ENCODE measurements around the gene ACTRT2. TPM values are rescaled to one million over a fixed set of nuclear protein-coding genes. Genes with fewer than 3 reads are reported as not detected.

Gene ACTRT2
- total and polyA plus RNA-seq, 10 donors = not detected

DNA sequence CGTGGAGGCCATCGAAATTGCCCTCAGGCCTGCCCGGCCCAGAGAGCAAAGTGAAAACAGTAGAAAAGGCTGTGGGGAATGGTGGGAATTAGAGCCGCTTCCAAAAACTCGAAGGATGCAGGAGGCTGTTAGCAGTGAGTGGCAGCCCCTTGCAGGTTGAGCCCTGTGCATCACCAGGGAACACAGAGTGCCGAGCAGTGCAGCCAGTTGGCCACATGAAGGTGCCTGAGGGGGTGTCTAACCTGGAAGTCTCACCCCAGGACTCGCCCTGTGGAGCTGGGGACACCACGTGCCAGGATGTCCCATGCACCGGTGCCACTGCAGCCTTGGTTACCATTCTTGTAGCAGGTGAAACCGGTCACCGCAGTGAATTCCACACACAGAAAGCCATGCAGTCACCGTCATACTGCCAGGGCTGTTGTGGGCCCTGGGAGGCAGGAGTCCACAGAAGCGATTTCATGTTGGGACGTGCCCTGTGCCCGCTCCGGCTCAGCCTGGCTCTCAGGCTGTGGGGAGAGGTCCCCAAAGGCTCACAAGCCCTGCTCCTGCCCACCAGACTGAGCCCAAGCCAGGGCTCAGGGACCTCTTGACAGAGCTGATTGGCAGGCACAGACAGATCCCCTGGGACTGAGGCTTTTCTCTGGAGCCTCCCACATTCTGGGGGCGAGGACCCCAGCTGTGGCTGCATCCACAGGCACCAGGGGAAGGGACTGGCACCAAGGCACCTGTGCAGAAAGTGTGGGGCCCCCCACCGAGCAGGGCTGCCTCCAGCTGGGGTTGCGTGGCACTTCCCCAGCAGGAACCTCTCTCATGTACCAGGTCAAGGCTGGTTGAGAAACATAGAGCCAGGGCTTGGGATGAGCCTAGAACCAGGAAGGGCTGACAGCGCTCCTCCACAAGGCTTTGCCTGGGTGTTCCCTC, 16.7 kb upstream of the ACTRT2 start:
- TF ChIP-seq POLR2A (IDR thresholded peaks at IDR 0.05) (no peak), POLR2AphosphoS5 (IDR thresholded peaks at IDR 0.05) (no peak), CTCF (IDR thresholded peaks at IDR 0.05 in 8 of 11, conservative IDR thresholded peaks at IDR 0.05 in 3 of 11) (no peak)
- 71 to 86% (median 82%) methylated on average over 14 to 20 of the region's 20 CpGs for WGBS, 5 donors
- Histone ChIP-seq H3K9me3 (peaks cover 0 to 36% (median 30%) of the 10 kb centered on the region in 8 donors), H3K36me3 (no peaks in the 10 kb centered on the region), H3K4me1 (peaks cover 0 to 8% (median 0%) of the 10 kb centered on the region in 6 donors), H3K27me3 (replicated peaks in 1 of 7) (peaks cover 0 to 85% (median 0%) of the 10 kb centered on the region in 7 donors), H3K4me3 (no peak overlapping the region), H3K27ac (no peak overlapping the region)
- peak; percentile 58 for DNase-seq
- intact Hi-C loops (cut with DNase I; ENCODE audit: low total_unique reads) = no loop called here

- Histone ChIP-seq H3K4me1 (peaks cover 0 to 8% (median 0%) of the 10 kb centered on the region in 6 donors), H3K27me3 (replicated peaks in 1 of 7) (peaks cover 0 to 84% (median 0%) of the 10 kb centered on the region in 7 donors), H3K9me3 (peaks cover 0 to 36% (median 30%) of the 10 kb centered on the region in 8 donors), H3K36me3 (no peaks in the 10 kb centered on the region), H3K4me3 (no peak overlapping the region), H3K27ac (no peak overlapping the region)
- 70 to 81% (median 71%) methylated on average over 4 to 8 of the region's 8 CpGs for WGBS, 5 donors
- TF ChIP-seq POLR2A (IDR thresholded peaks at IDR 0.05) (no peak), POLR2AphosphoS5 (IDR thresholded peaks at IDR 0.05) (no peak), CTCF (IDR thresholded peaks at IDR 0.05 in 8 of 11, conservative IDR thresholded peaks at IDR 0.05 in 3 of 11) (no peak)
- intact Hi-C loops (cut with DNase I; ENCODE audit: low total_unique reads) = no loop called here
- no peak for DNase-seq
Measured at GRCh38 chr1:3005771-3006170, 15.5 kb upstream of the ACTRT2 start.

GRCh38 chr1:3007298-3008147, 13.7 kb upstream of the ACTRT2 start:
- H3K36me3 ChIP-seq = no peaks in the 10 kb centered on the region
- peaks cover 0 to 83% (median 3%) of the 10 kb centered on the region in 7 donors for H3K27me3 ChIP-seq (replicated peaks in 1 of 7)
- no peak for DNase-seq
- peaks cover 0 to 36% (median 30%) of the 10 kb centered on the region in 8 donors for H3K9me3 ChIP-seq
- H3K4me1 ChIP-seq = peaks cover 0 to 16% (median 7%) of the 10 kb centered on the region in 6 donors
- TF ChIP-seq CTCF (IDR thresholded peaks at IDR 0.05 in 8 of 11, conservative IDR thresholded peaks at IDR 0.05 in 3 of 11) = no peak
- TF ChIP-seq POLR2A (IDR thresholded peaks at IDR 0.05) = no peak
- no peak for TF ChIP-seq POLR2AphosphoS5 (IDR thresholded peaks at IDR 0.05)
- 61 to 92% (median 77%) methylated on average over 4 of the region's 4 CpGs for WGBS, 5 donors
- H3K4me3 ChIP-seq = no peak overlapping the region
- no peak overlapping the region for H3K27ac ChIP-seq
- intact Hi-C loops (cut with DNase I; ENCODE audit: low total_unique reads) = no loop called here
